ENCODE results near the gene CADPS.

Gene CADPS

GRCh38 chr3:62812631-62813030 is 62.6 kb downstream of the CADPS start:
- TF ChIP-seq CTCF (IDR thresholded peaks at IDR 0.05; ENCODE audit: low read depth, low read length) = no peak
- H3K4me3 ChIP-seq (ENCODE audit: low read depth, low read length) = no peak overlapping the region

- no peak for TF ChIP-seq CTCF (IDR thresholded peaks at IDR 0.05; ENCODE audit: low read depth, low read length)
These were observed 64.1 kb downstream of the CADPS start for GRCh38 chr3:62811119-62811518.

GRCh38 chr3:62809369-62809768 is 65.8 kb downstream of the CADPS start:
- TF ChIP-seq CTCF (IDR thresholded peaks at IDR 0.05; ENCODE audit: low read depth, low read length) = no peak
- no peak overlapping the region for H3K4me3 ChIP-seq (ENCODE audit: low read depth, low read length)

More at GRCh38 chr3:62811119-62811518, 64.1 kb downstream of the CADPS start:
- H3K4me3 ChIP-seq (ENCODE audit: low read depth, low read length) = no peak overlapping the region

GRCh38 chr3:62805580-62806277 is 69.5 kb downstream of the CADPS start:
- H3K4me3 ChIP-seq (ENCODE audit: low read depth, low read length) = no peak overlapping the region
- TF ChIP-seq CTCF (IDR thresholded peaks at IDR 0.05; ENCODE audit: low read depth, low read length) = no peak

GRCh38 chr3:62805106-62805505 is 70.1 kb downstream of the CADPS start:
- no peak for TF ChIP-seq CTCF (IDR thresholded peaks at IDR 0.05; ENCODE audit: low read depth, low read length)
- H3K4me3 ChIP-seq (ENCODE audit: low read depth, low read length) = no peak overlapping the region

- no peak overlapping the region for H3K4me3 ChIP-seq (ENCODE audit: low read depth, low read length)
- TF ChIP-seq CTCF (IDR thresholded peaks at IDR 0.05; ENCODE audit: low read depth, low read length) = no peak
These were observed 71.9 kb downstream of the CADPS start for GRCh38 chr3:62803276-62803675.

- no peak for TF ChIP-seq CTCF (IDR thresholded peaks at IDR 0.05; ENCODE audit: low read depth, low read length)
- H3K4me3 ChIP-seq (ENCODE audit: low read depth, low read length) = no peak overlapping the region
These were observed 77.2 kb downstream of the CADPS start for GRCh38 chr3:62798000-62798399.

Data from WI38 (cell line).